GM19455 (cell line): Measurements from ENCODE around the gene GP5.

ENCODE experiments used
- ATAC-seq: cut with Tn5 transposase; IDR thresholded peaks from one replicate; pipeline ENCODE4 v1.9.1; 2021; ENCODE audit not compliant: unreplicated experiment

The GP5 gene

GRCh38 chr3:194399166-194399565 lies at the start of gene GP5:
Gene GP5 (minus strand): TSS chr3:194399266. CDS start chr3:194398282, 984 bp downstream.
- no peak for ATAC-seq

- ATAC-seq = no peak
Measured at GRCh38 chr3:194447657-194448056, 48.6 kb upstream of the GP5 start.

GRCh38 chr3:194447161-194447560 lies 48.1 kb upstream of the GP5 start:
- no peak for ATAC-seq

- ATAC-seq = no peak
Measured at GRCh38 chr3:194446754-194447153, 47.7 kb upstream of the GP5 start.

- ATAC-seq = no peak
Measured at GRCh38 chr3:194446172-194446571, 47.1 kb upstream of the GP5 start.

- ATAC-seq = no peak
Measured at GRCh38 chr3:194443901-194444300, 44.8 kb upstream of the GP5 start.

- ATAC-seq = no peak
Measured at GRCh38 chr3:194440756-194441155, 41.7 kb upstream of the GP5 start.

GRCh38 chr3:194439881-194440550 lies 41.0 kb upstream of the GP5 start:
- no peak for ATAC-seq

GRCh38 chr3:194434503-194434902 lies 35.4 kb upstream of the GP5 start:
- no peak for ATAC-seq

GRCh38 chr3:194431554-194431953 lies 32.5 kb upstream of the GP5 start:
- no peak for ATAC-seq

GRCh38 chr3:194425399-194425798 lies 26.3 kb upstream of the GP5 start:
- no peak for ATAC-seq

- ATAC-seq = no peak
Measured at GRCh38 chr3:194424953-194425352, 25.9 kb upstream of the GP5 start.

GRCh38 chr3:194424373-194424772 lies 25.3 kb upstream of the GP5 start:
- ATAC-seq = no peak

GRCh38 chr3:194423317-194423716 lies 24.3 kb upstream of the GP5 start:
- ATAC-seq = no peak

- no peak for ATAC-seq
Measured at GRCh38 chr3:194422188-194422587, 23.1 kb upstream of the GP5 start.

GRCh38 chr3:194418671-194419070 lies 19.6 kb upstream of the GP5 start:
- ATAC-seq = no peak

GRCh38 chr3:194407423-194407822 lies 8.4 kb upstream of the GP5 start:
- ATAC-seq = no peak

GRCh38 chr3:194405766-194406165 lies 6.7 kb upstream of the GP5 start:
- no peak for ATAC-seq

GRCh38 chr3:194404365-194405140 lies 5.5 kb upstream of the GP5 start:
- no peak for ATAC-seq

GRCh38 chr3:194401868-194402329 lies 2.8 kb upstream of the GP5 start:
- no peak for ATAC-seq

- ATAC-seq = no peak
Measured at GRCh38 chr3:194401346-194401745, 2.3 kb upstream of the GP5 start.

- ATAC-seq = no peak
Measured at GRCh38 chr3:194399874-194400411, 877 bp upstream of the GP5 start.
